ENCODE measurements around the gene SOX6. TPM values are rescaled to one million over a fixed set of nuclear protein-coding genes. Genes with fewer than 3 reads are reported as not detected.

Gene SOX6
- polyA plus RNA-seq, 1 of the 3 experiments (the other 2 are of a cell fraction) = 0.03 TPM

GRCh38 chr11:16336721-16337120 lies 19.6 kb downstream of the SOX6 start:
- Histone ChIP-seq H3K9me2 (no peaks in the 10 kb centered on the region), H3K4me3 (ENCODE audit: low read depth in 2 of 2, low read length in 1 of 2) (no peak overlapping the region), H3K36me3 (replicated peaks in 1 of 2; ENCODE audit: control insufficient read depth in 1 of 2, insufficient read depth in 2 of 2, low read length in 1 of 2) (no peaks in the 10 kb centered on the region), H2AFZ (ENCODE audit: low read depth) (no peak overlapping the region), H3F3A (replicated peaks; ENCODE audit: insufficient read depth) (no peaks in the 10 kb centered on the region), H3K4me2 (no peak overlapping the region), H4K20me1 (ENCODE audit: insufficient read depth) (no peaks in the 10 kb centered on the region), H3K9me3 (no peaks in the 10 kb centered on the region), H3K4me1 (ENCODE audit: control insufficient read depth in 1 of 2, insufficient read depth in 2 of 2, low read depth in 1 of 2, low read length in 1 of 2) (no peaks in the 10 kb centered on the region), H3K27me3 (ENCODE audit: insufficient read depth) (no peaks in the 10 kb centered on the region), H3K79me2 (ENCODE audit: insufficient read depth) (no peaks in the 10 kb centered on the region), H3K9ac (no peak overlapping the region), H3K27ac (ENCODE audit: low read depth in 2 of 2, low read length in 1 of 2) (no peak overlapping the region)
- CTCF ChIA-PET = no interaction called here
- TF ChIP-seq REST (IDR thresholded peaks at IDR 0.05; ENCODE audit: low read depth, low read length) (no peak), NFIC (IDR thresholded peaks at IDR 0.05; ENCODE audit: borderline replicate concordance) (no peak), EZH2phosphoT487 (IDR thresholded peaks at IDR 0.05; ENCODE audit: borderline replicate concordance, low read depth) (no peak), MEF2A (IDR thresholded peaks at IDR 0.05; ENCODE audit: borderline replicate concordance, low read depth) (no peak), ZBTB33 (IDR thresholded peaks at IDR 0.05; ENCODE audit: borderline replicate concordance, low read depth) (no peak), FOXJ3 (CRISPR knock-in tag; IDR thresholded peaks at IDR 0.05) (no peak), FOSL2 (IDR thresholded peaks at IDR 0.05; ENCODE audit: borderline replicate concordance, low read depth) (no peak), TAF1 (IDR thresholded peaks at IDR 0.05; ENCODE audit: borderline replicate concordance, low read depth, low read length) (no peak), EP300 (IDR thresholded peaks at IDR 0.05; ENCODE audit: borderline replicate concordance in 1 of 2, low read depth in 1 of 2, low read length in 1 of 2) (no peak)
- POLR2A ChIA-PET = no interaction called here
- no peak for DNase-seq

GRCh38 chr11:16336204-16336603 lies 20.1 kb downstream of the SOX6 start:
- no peaks in the 10 kb centered on the region for H4K20me1 ChIP-seq (ENCODE audit: insufficient read depth)
- no peak overlapping the region for H3K4me3 ChIP-seq (ENCODE audit: low read depth in 2 of 2, low read length in 1 of 2)
- H3K27me3 ChIP-seq (ENCODE audit: insufficient read depth) = no peaks in the 10 kb centered on the region
- no peak overlapping the region for H2AFZ ChIP-seq (ENCODE audit: low read depth)
- H3K27ac ChIP-seq (ENCODE audit: low read depth in 2 of 2, low read length in 1 of 2) = no peak overlapping the region
- DNase-seq = no peak
- no peak overlapping the region for H3K4me2 ChIP-seq
- H3K36me3 ChIP-seq (replicated peaks in 1 of 2; ENCODE audit: control insufficient read depth in 1 of 2, insufficient read depth in 2 of 2, low read length in 1 of 2) = no peaks in the 10 kb centered on the region
- H3K9me3 ChIP-seq = no peaks in the 10 kb centered on the region
- H3K79me2 ChIP-seq (ENCODE audit: insufficient read depth) = no peaks in the 10 kb centered on the region
- H3K9ac ChIP-seq = no peak overlapping the region
- ChIA-PET CTCF (no interaction called here), POLR2A (no interaction called here)
- H3K4me1 ChIP-seq (ENCODE audit: control insufficient read depth in 1 of 2, insufficient read depth in 2 of 2, low read depth in 1 of 2, low read length in 1 of 2) = no peaks in the 10 kb centered on the region
- no peaks in the 10 kb centered on the region for H3F3A ChIP-seq (replicated peaks; ENCODE audit: insufficient read depth)
- WGBS (ENCODE audit: low lambda C conversion rate) = 50% methylated on average over 6 of the region's 6 CpGs
- H3K9me2 ChIP-seq = no peaks in the 10 kb centered on the region
- TF ChIP-seq REST (IDR thresholded peaks at IDR 0.05; ENCODE audit: low read depth, low read length) = no peak
- no peak for TF ChIP-seq GABPA (IDR thresholded peaks at IDR 0.05; ENCODE audit: low read depth)
- TF ChIP-seq RFX5 (IDR thresholded peaks at IDR 0.05; ENCODE audit: low read length) = no peak
- TF ChIP-seq FOSL2 (IDR thresholded peaks at IDR 0.05; ENCODE audit: borderline replicate concordance, low read depth) = no peak
- TF ChIP-seq SIN3A (IDR thresholded peaks at IDR 0.05; ENCODE audit: borderline replicate concordance, low read depth, low read length) = no peak
- no peak for TF ChIP-seq IRF3 (IDR thresholded peaks at IDR 0.05; ENCODE audit: low read depth, low read length)
- TF ChIP-seq TEAD4 (IDR thresholded peaks at IDR 0.05; ENCODE audit: borderline replicate concordance, insufficient read depth) = no peak
- TF ChIP-seq USF1 (IDR thresholded peaks at IDR 0.05; ENCODE audit: borderline replicate concordance, low read depth) = no peak
- no peak for TF ChIP-seq RAD21 (IDR thresholded peaks at IDR 0.05; ENCODE audit: low read length)

All from SK-N-SH (cell line).